ENCODE data around the gene FBLL1. TPM values are rescaled to one million over a fixed set of nuclear protein-coding genes. Genes with fewer than 3 reads are reported as not detected.

Gene FBLL1
- not detected in 2 replicates for total RNA-seq

GRCh38 chr5:168528521-168529373, at the start of gene FBLL1:
FBLL1 (plus strand) TSS chr5:168529305; CDS start chr5:168529505, 200 bp downstream.
- DNase-seq = peak; percentile 79
- Mint-ChIP-seq H3K9me3 (peaks cover 9% of the 10 kb centered on the region), H3K27ac (peak within 1 kb of the TSS; percentile 37), H3K36me3 (ENCODE audit: low read depth) (peaks cover 9% of the 10 kb centered on the region), H3K4me3 (peak within 1 kb of the TSS; percentile 69), H3K4me1 (peaks cover 6% of the 10 kb centered on the region), H3K27me3 (peaks cover 24% of the 10 kb centered on the region)
- intact Hi-C loops (cut with micrococcal nuclease) = no loop called here

DNA sequence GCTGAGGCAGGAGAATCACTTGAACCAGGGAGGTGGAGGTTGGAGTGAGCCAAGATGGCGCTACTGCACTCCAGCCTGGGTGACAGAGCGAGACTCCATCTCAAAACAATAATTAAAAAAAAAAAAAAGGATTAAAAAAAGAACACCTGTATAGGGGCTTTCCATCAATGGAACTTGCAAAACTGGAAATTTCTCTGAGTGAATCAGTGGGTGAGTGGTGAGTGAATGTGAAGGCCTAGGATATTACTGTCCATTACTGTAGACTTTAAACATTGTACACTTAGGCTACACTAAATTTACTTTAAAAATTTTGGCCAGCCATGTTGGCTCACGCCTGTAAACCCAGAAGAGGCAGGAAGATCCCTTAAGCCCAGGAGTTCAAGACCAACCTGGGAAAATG, 48.5 kb upstream of the FBLL1 start:
- Mint-ChIP-seq H3K4me3 (no peak overlapping the region), H3K27me3 (peaks cover 4% of the 10 kb centered on the region), H3K27ac (no peak overlapping the region), H3K4me1 (peaks cover 16% of the 10 kb centered on the region), H3K36me3 (ENCODE audit: low read depth) (no peaks in the 10 kb centered on the region), H3K9me3 (no peaks in the 10 kb centered on the region)
- intact Hi-C loops (cut with micrococcal nuclease) = no loop called here
- no peak for DNase-seq

DNA sequence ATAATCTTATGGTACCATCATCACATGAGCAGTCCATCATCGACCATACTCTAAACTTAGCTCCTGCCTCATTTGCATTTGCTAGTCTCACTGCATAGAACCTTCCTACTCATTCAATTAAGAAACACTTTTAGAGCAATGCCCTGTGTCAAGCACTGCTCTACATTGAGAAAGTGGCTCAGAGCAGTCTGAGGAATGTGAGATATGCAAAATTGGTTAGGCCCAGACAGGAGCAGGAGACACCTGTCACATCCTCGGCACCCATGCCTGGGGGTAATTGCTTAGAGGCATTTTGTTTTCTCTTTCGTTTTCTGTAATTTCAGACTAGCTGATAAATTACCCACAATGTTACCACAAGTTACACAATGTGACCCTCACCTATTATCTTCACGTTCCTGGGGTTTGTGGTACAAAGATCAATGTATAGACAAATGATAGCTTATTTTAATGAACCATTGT, 47.7 kb upstream of the FBLL1 start:
- peak; percentile 67 for DNase-seq
- Mint-ChIP-seq H3K27me3 (peaks cover 4% of the 10 kb centered on the region), H3K4me1 (peaks cover 21% of the 10 kb centered on the region), H3K36me3 (ENCODE audit: low read depth) (peaks cover under 1% of the 10 kb centered on the region), H3K27ac (no peak overlapping the region), H3K4me3 (no peak overlapping the region), H3K9me3 (no peaks in the 10 kb centered on the region)
- intact Hi-C loops (cut with micrococcal nuclease) = no loop called here

GRCh38 chr5:168482361-168482760, 46.7 kb upstream of the FBLL1 start:
- H3K27ac Mint-ChIP-seq = no peak overlapping the region
- peaks cover 2% of the 10 kb centered on the region for H3K36me3 Mint-ChIP-seq (ENCODE audit: low read depth)
- no peaks in the 10 kb centered on the region for H3K9me3 Mint-ChIP-seq
- intact Hi-C loops (cut with micrococcal nuclease) = no loop called here
- H3K27me3 Mint-ChIP-seq = peaks cover 4% of the 10 kb centered on the region
- H3K4me3 Mint-ChIP-seq = no peak overlapping the region
- DNase-seq = no peak
- H3K4me1 Mint-ChIP-seq = peaks cover 21% of the 10 kb centered on the region

DNA sequence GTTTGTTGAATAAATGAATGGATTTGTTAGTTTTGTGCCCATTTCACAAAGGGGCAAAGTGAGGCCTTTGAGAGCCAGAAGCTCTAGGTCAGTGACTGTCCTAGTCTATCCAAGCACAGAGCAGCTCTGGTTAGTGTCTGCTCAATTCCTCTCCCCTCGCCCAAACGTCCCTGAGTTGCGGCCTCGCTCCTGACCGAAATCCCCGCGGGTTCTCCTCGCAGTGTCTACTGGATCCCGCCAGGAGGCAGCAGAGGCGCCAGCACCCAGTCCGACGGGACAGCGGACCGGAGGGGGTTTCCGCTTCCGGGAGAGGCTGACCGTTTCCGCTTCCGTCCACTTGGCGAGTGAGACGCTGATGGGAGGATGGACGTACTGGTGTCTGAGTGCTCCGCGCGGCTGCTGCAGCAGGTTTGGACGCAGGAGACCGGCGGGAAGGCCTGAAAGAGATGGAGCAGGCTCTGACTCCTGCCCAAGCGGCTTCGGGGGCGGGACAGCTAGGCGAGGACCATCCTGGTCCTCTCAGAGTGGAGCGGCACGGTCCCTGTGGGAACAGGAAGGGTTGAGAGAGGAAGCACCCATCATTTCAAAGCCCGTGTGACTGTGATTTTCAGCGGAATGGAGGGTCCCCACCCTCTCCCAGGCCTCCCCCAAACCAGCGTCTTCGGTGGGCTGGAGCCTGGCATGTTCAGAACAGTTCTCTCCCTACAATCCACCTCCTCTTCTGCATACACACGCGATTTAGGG, 42.8 kb upstream of the FBLL1 start, which contains the start of gene RARS1:
Gene RARS1 (plus strand): TSS at position 336 of the 744 bp plus-strand sequence. CDS start 28 bp downstream, at position 364.
- Mint-ChIP-seq H3K9me3 (no peaks in the 10 kb centered on the region), H3K4me1 (peaks cover 26% of the 10 kb centered on the region), H3K36me3 (ENCODE audit: low read depth) (peaks cover 32% of the 10 kb centered on the region), H3K27me3 (no peaks in the 10 kb centered on the region), H3K4me3 (peak within 1 kb of the TSS; percentile 95), H3K27ac (peak within 1 kb of the TSS; percentile 93)
- DNase-seq = peak; percentile 97
- intact Hi-C loops (cut with micrococcal nuclease) = loop anchor here (1.0 to 5.0 kb wide), 4 partner anchors 74 to 1096 kb away; partner anchors contain the start of genes PANK3 and SPDL1

- intact Hi-C loops (cut with micrococcal nuclease) = loop anchor here (5.0 kb wide), 2 partner anchors 77 to 217 kb away; no protein-coding TSS in a partner anchor
- peaks cover 56% of the 10 kb centered on the region for H3K36me3 Mint-ChIP-seq (ENCODE audit: low read depth)
- H3K9me3 Mint-ChIP-seq = no peaks in the 10 kb centered on the region
- DNase-seq = no peak
- H3K27me3 Mint-ChIP-seq = no peaks in the 10 kb centered on the region
- peaks cover 22% of the 10 kb centered on the region for H3K4me1 Mint-ChIP-seq
- H3K27ac Mint-ChIP-seq = no peak overlapping the region
- H3K4me3 Mint-ChIP-seq = no peak overlapping the region
These were observed 40.0 kb upstream of the FBLL1 start for GRCh38 chr5:168489059-168489458.

DNA sequence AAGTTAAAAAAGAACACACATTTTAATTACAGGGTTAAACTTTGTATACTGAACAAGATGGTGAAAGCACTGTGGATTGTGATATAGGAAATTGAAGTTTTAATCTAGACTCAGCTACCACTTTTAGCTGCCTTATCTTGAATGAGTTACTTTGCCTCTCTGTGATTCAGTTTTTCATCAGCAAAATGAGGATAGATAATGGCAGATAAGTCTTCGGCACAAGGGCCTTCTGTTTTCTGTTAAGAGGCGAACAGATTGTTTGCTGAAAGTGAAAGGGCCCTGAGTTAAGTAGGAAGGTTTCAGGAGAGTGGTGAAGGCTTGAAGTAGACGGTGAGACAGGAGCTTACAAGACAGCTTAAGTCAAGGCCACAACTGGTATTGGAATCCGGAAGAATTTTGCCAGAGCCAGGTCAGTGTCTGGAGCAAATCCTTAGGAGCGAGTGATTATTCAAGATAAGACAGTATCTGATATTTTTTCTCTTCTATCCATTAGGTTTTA, 35.0 kb upstream of the FBLL1 start:
- no peak overlapping the region for H3K4me3 Mint-ChIP-seq
- H3K4me1 Mint-ChIP-seq = peaks cover 3% of the 10 kb centered on the region
- DNase-seq = no peak
- H3K27ac Mint-ChIP-seq = no peak overlapping the region
- H3K36me3 Mint-ChIP-seq (ENCODE audit: low read depth) = peaks cover 77% of the 10 kb centered on the region
- H3K9me3 Mint-ChIP-seq = no peaks in the 10 kb centered on the region
- intact Hi-C loops (cut with micrococcal nuclease) = no loop called here
- no peaks in the 10 kb centered on the region for H3K27me3 Mint-ChIP-seq

GRCh38 chr5:168502563-168503237, 26.4 kb upstream of the FBLL1 start:
- Mint-ChIP-seq H3K27ac (no peak overlapping the region), H3K36me3 (ENCODE audit: low read depth) (peaks cover 52% of the 10 kb centered on the region), H3K9me3 (no peaks in the 10 kb centered on the region), H3K27me3 (no peaks in the 10 kb centered on the region), H3K4me1 (no peaks in the 10 kb centered on the region), H3K4me3 (no peak overlapping the region)
- intact Hi-C loops (cut with micrococcal nuclease) = no loop called here
- no peak for DNase-seq

GRCh38 chr5:168513861-168514428, 15.2 kb upstream of the FBLL1 start:
- Mint-ChIP-seq H3K27me3 (no peaks in the 10 kb centered on the region), H3K27ac (no peak overlapping the region), H3K9me3 (peaks cover 19% of the 10 kb centered on the region), H3K36me3 (ENCODE audit: low read depth) (peaks cover 87% of the 10 kb centered on the region), H3K4me1 (no peaks in the 10 kb centered on the region), H3K4me3 (no peak overlapping the region)
- DNase-seq = no peak
- intact Hi-C loops (cut with micrococcal nuclease) = loop anchor here (5.0 kb wide), 1 partner anchor 1558 kb away; no protein-coding TSS in a partner anchor

DNA sequence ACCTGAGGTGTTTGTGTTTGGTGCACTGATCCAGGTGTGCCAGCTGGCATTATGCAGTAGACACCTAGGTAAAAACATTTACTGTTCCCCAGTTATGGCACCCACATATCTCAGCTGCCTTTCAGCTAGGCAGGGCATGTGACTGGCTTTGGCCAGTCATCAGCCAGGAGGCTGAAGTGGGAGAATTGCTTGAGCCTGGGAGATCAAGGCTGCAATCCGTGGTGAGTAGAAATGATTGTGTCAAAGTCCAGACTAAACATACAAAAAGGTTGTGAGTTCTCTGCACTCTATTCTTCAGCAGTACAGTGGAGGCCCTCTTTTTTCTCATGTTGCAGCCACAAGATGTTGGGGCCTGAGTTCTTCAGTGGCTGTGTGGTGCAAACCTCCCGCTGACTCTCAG, 3.2 kb upstream of the FBLL1 start:
- DNase-seq = no peak
- Mint-ChIP-seq H3K9me3 (peaks cover 9% of the 10 kb centered on the region), H3K27me3 (peaks cover 24% of the 10 kb centered on the region), H3K4me1 (peaks cover 6% of the 10 kb centered on the region), H3K4me3 (no peak overlapping the region), H3K27ac (no peak overlapping the region), H3K36me3 (ENCODE audit: low read depth) (peaks cover 12% of the 10 kb centered on the region)
- intact Hi-C loops (cut with micrococcal nuclease) = no loop called here

- intact Hi-C loops (cut with micrococcal nuclease) = no loop called here
- no peak overlapping the region for H3K4me3 Mint-ChIP-seq
- H3K27me3 Mint-ChIP-seq = peaks cover 24% of the 10 kb centered on the region
- peaks cover 9% of the 10 kb centered on the region for H3K9me3 Mint-ChIP-seq
- H3K36me3 Mint-ChIP-seq (ENCODE audit: low read depth) = peaks cover 9% of the 10 kb centered on the region
- H3K27ac Mint-ChIP-seq = no peak overlapping the region
- peaks cover 6% of the 10 kb centered on the region for H3K4me1 Mint-ChIP-seq
- no peak for DNase-seq
These were observed 1.3 kb upstream of the FBLL1 start for GRCh38 chr5:168527756-168528295.

GRCh38 chr5:168529374-168530234, 499 bp downstream of the FBLL1 start:
- H3K9me3 Mint-ChIP-seq = peaks cover 9% of the 10 kb centered on the region
- DNase-seq = no peak
- intact Hi-C loops (cut with micrococcal nuclease) = no loop called here

More at GRCh38 chr5:168529374-168530234, 499 bp downstream of the FBLL1 start:
- Mint-ChIP-seq H3K4me3 (peak overlapping the region; percentile 30), H3K27me3 (peaks cover 26% of the 10 kb centered on the region), H3K36me3 (ENCODE audit: low read depth) (peaks cover 9% of the 10 kb centered on the region), H3K4me1 (peaks cover 6% of the 10 kb centered on the region), H3K27ac (no peak overlapping the region)
